Tibial artery (tissue), 4 donors: ENCODE data around the gene PLPP1.

Source experiments
- DNase-seq, 2 donors: peaks; one replicate each; pipeline ENCODE4 v3.0.0-alpha.2; 2019
- H3K27ac ChIP-seq, 2 donors: fragments of 200-600 bp; sonication (generic) in 1 of 2; 1 replicate in 1 of 2; 2 replicates in 1 of 2; pipeline ENCODE4 v1.5.1; 2018 to 2019; ENCODE audit warnings: mild to moderate bottlenecking in 1 of 2
- H3K27me3 ChIP-seq, 2 donors: fragments of 200-600 bp; sonication (generic) in 1 of 2; one replicate each; pipeline versions ENCODE4 v1.5.1 to v1.6.0; 2016 to 2019
- H3K36me3 ChIP-seq, 3 donors: fragments of 200-600 bp; sonication (generic) in 2 of 3; one replicate each; pipeline ENCODE4 v1.5.1; 2016 to 2019; ENCODE audit warnings: mild to moderate bottlenecking in 2 of 3
- H3K4me1 ChIP-seq, 4 donors: fragments of 200-600 bp; sonication (generic) in 2 of 4; 1 replicate in 3 of 4; 2 replicates in 1 of 4; pipeline ENCODE4 v1.5.1; 2016 to 2019
- H3K4me3 ChIP-seq, 2 donors: fragments of 200-600 bp; sonication (generic) in 1 of 2; 1 replicate in 1 of 2; 2 replicates in 1 of 2; pipeline ENCODE4 v1.5.1; 2018 to 2019; ENCODE audit warnings: mild to moderate bottlenecking in 2 of 2
- H3K9me3 ChIP-seq, 3 donors: fragments of 200-600 bp; sonication (generic) in 1 of 3; one replicate each; pipeline ENCODE4 v1.5.1; 2016 to 2019
- intact Hi-C: fragments of 100-400 bp; cut with DNase I; formaldehyde crosslinking; loops from one replicate; pipeline ENCODE4 v1.15.0; 2023; ENCODE audit warnings: low total_unique reads
- TF ChIP-seq, protein P1 (sequence below), 2 experiments: fragments of 200-600 bp in 1 of 2; fragments of 450-650 bp in 1 of 2; IDR thresholded peaks; one replicate each; pipeline ENCODE4 v1.5.1; 2017 to 2019; ENCODE audit warnings: antibody characterized with exemption in 2 of 2, mild to moderate bottlenecking in 1 of 2, moderate library complexity in 1 of 2

The PLPP1 gene

DNA sequence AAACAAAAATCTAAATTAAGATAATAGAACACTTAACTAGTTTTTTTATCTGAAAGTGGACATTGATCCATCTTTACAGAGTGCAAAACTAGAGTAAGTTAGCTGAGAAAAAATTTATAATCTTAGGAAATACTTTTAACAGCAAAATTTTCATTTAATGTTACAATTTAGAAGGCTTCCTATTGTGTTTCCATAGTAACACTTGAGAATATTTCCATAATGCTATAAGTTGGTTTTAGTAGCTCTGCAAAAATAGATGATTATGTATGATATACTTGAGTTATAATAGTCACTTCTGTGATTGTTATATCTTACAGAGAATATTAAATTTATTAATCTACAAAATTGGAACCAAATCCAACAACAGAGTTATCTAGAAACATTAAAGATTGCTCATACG is 148.4 kb downstream of the PLPP1 start:
- H3K36me3 ChIP-seq, result peaks cover 30 to 41% (median 37%) of the 10 kb centered on the region in 3 donors

DNA sequence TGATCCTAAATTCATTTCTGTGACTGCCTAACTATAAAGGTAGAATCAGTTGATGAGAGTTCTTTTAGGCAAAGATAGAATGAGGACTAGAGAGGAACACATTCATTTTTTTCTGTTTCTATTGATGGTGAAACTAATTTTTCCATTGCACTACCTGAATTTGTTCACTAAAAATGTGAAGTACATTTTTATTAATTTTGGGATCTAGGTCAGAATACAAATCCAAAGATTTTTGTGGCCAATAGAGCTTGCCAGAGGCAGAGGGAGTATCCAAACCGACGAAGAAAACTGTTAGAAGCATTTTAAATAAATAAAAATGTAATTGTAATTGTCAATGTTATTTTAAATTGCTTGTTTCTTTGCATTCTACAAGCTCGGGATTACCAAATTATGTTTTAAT is 148.9 kb downstream of the PLPP1 start:
- Histone ChIP-seq H3K27ac (no peak overlapping the region), H3K9me3 (peaks cover 0 to 18% (median 3%) of the 10 kb centered on the region in 3 donors), H3K27me3 (no peaks in the 10 kb centered on the region), H3K36me3 (peaks cover 30 to 41% (median 37%) of the 10 kb centered on the region in 3 donors), H3K4me1 (peaks cover 0 to 3% (median 0%) of the 10 kb centered on the region in 4 donors), H3K4me3 (no peak overlapping the region)
- DNase-seq, result no peak
- TF ChIP-seq, protein P1, sequence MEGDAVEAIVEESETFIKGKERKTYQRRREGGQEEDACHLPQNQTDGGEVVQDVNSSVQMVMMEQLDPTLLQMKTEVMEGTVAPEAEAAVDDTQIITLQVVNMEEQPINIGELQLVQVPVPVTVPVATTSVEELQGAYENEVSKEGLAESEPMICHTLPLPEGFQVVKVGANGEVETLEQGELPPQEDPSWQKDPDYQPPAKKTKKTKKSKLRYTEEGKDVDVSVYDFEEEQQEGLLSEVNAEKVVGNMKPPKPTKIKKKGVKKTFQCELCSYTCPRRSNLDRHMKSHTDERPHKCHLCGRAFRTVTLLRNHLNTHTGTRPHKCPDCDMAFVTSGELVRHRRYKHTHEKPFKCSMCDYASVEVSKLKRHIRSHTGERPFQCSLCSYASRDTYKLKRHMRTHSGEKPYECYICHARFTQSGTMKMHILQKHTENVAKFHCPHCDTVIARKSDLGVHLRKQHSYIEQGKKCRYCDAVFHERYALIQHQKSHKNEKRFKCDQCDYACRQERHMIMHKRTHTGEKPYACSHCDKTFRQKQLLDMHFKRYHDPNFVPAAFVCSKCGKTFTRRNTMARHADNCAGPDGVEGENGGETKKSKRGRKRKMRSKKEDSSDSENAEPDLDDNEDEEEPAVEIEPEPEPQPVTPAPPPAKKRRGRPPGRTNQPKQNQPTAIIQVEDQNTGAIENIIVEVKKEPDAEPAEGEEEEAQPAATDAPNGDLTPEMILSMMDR (IDR thresholded peaks at IDR 0.05), result no peak
- intact Hi-C loops, result no loop called here

More for the DNA sequence above, 148.4 kb downstream of the PLPP1 start:
- TF ChIP-seq, protein P1 (IDR thresholded peaks at IDR 0.05), result no peak
- Histone ChIP-seq H3K27ac (no peak overlapping the region), H3K4me1 (peaks cover 0 to 3% (median 0%) of the 10 kb centered on the region in 4 donors), H3K27me3 (no peaks in the 10 kb centered on the region), H3K9me3 (peaks cover 0 to 18% (median 3%) of the 10 kb centered on the region in 3 donors), H3K4me3 (no peak overlapping the region)
- no peak for DNase-seq
- intact Hi-C loops, result no loop called here

DNA sequence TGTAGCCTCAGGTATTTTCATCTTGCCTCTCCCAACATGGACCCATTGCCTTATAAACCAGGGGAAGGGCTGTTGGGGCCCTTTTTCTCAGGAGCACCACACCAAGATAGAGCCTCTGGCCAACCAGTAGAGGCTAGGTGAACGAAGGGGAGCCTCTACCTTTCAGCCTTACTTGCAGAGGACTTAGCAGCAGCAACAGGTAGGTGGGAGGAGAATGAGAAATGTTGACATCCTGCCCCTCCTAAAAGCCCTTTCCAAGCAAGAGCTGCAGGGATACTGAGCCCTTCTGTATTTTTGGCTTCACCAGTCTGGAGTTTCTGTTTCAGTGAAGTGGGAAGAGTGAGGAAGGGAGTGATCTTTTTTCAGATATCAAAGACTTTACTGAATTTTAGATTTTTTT is 149.5 kb downstream of the PLPP1 start:
- intact Hi-C loops, result no loop called here
- H3K27me3 ChIP-seq, result no peaks in the 10 kb centered on the region
- H3K9me3 ChIP-seq, result peaks cover 0 to 18% (median 3%) of the 10 kb centered on the region in 3 donors
- no peak overlapping the region for H3K27ac ChIP-seq
- no peak overlapping the region for H3K4me3 ChIP-seq
- TF ChIP-seq, protein P1 (IDR thresholded peaks at IDR 0.05), result no peak
- peaks cover 28 to 42% (median 37%) of the 10 kb centered on the region in 3 donors for H3K36me3 ChIP-seq
- no peak for DNase-seq
- H3K4me1 ChIP-seq, result peaks cover 0 to 3% (median 0%) of the 10 kb centered on the region in 4 donors

DNA sequence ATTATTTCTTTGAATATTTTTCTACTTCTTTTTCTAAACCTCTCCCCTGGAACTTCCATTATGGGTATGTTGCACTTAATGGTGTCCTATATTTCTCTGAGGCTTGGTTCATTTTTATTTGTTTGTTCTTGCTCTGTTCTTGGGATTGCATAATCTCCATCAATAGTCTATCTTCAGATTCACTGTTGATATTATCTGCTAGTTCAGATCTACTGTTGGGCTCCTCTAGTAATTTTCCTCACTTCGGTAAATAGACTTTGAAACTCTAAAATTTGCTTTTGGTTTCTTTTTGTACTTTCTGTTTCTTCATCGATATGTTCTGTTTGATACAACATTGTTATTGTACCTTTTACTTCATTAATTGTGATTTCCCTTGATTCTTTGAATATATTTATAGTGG is 150.7 kb downstream of the PLPP1 start:
- TF ChIP-seq, protein P1 (IDR thresholded peaks at IDR 0.05), result no peak
- Histone ChIP-seq H3K9me3 (peaks cover 0 to 18% (median 3%) of the 10 kb centered on the region in 3 donors), H3K27me3 (no peaks in the 10 kb centered on the region), H3K4me3 (no peak overlapping the region), H3K27ac (no peak overlapping the region), H3K4me1 (peaks cover 0 to 3% (median 0%) of the 10 kb centered on the region in 4 donors), H3K36me3 (peaks cover 29 to 49% (median 36%) of the 10 kb centered on the region in 3 donors)
- DNase-seq, result no peak
- intact Hi-C loops, result no loop called here

DNA sequence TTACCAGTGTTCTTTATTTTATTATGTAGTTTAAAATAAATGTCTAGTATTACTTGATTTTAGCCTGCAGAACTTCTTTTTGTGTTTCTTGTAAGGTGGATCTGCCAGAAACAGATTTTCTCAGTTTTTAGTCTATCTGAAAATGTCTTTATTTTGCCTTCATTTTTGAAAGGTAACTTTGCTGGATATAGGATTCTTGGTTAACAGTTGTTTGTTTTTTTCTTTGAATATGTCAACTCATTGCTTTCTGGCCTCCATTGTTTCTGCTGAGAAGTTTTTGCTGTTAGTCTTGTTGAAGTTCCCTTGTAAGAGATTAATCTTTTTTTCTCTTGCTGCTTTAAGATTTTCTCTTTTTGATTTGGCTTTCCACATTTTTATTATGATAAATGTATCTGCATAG is 151.5 kb downstream of the PLPP1 start:
- DNase-seq, result no peak
- TF ChIP-seq, protein P1 (IDR thresholded peaks at IDR 0.05), result no peak
- peaks cover 0 to 18% (median 3%) of the 10 kb centered on the region in 3 donors for H3K9me3 ChIP-seq
- peaks cover 0 to 3% (median 0%) of the 10 kb centered on the region in 4 donors for H3K4me1 ChIP-seq
- H3K27me3 ChIP-seq, result no peaks in the 10 kb centered on the region
- H3K4me3 ChIP-seq, result no peak overlapping the region
- H3K36me3 ChIP-seq, result peaks cover 31 to 45% (median 34%) of the 10 kb centered on the region in 3 donors
- no peak overlapping the region for H3K27ac ChIP-seq
- intact Hi-C loops, result no loop called here
